AG04450 (cell line): ENCODE results near the gene PLA2G4A. TPM values are rescaled to one million over a fixed set of nuclear protein-coding genes. Genes with fewer than 3 reads are reported as not detected.

Experiments
- CTCF ChIA-PET: fragments of 300-600, 350-600 bp; formaldehyde crosslinking; extraction: SDS; loops from one replicate; lab custom pipeline; 2022; ENCODE audit warnings: antibody characterized with exemption, inconsistent platforms; lab: Charles Lee
- POLR2A ChIA-PET: fragments of 350-600 bp; formaldehyde crosslinking; extraction: SDS; loops from one replicate; lab custom pipeline; 2021; ENCODE audit warnings: antibody characterized with exemption, inconsistent platforms; lab: Yijun Ruan, JAX
- DNase-seq: peaks from one replicate; pipeline ENCODE4 v3.0.0-alpha.2; 2011; ENCODE audit warnings: low read depth, low spot score
- H3K27ac ChIP-seq: one replicate; pipeline ENCODE4 v1.5.1; 2012; ENCODE audit warnings: low read depth, low read length, control low read depth
- H3K27me3 ChIP-seq: one replicate; pipeline ENCODE4 v1.6.0; 2012; ENCODE audit warnings: low read length; ENCODE audit not compliant: control insufficient read depth, insufficient read depth
- H3K4me3 ChIP-seq: 2 replicates; pipeline ENCODE4 v1.5.1; 2011; ENCODE audit warnings: mild to moderate bottlenecking, low read depth, low read length, control low read depth
- H3K9me3 ChIP-seq: 2 replicates; pipeline ENCODE4 v1.5.1; 2012; ENCODE audit warnings: low read length; ENCODE audit not compliant: control insufficient read depth, insufficient read depth
- polyA plus RNA-seq: library from polyadenylated mRNA; depleted of rRNA; stranded (reverse); fragments of >200 nt; gene quantifications from 2 replicates; pipeline ENCODE4 v1.2.3, GENCODE V29; 2011
- TF ChIP-seq, protein P1 (sequence below): IDR thresholded peaks from 2 replicates; pipeline ENCODE4 v1.5.1; 2011; ENCODE audit warnings: low read depth, low read length, control low read depth, inconsistent platforms

Gene PLA2G4A
- polyA plus RNA-seq, 1 experiment: 5.5 TPM

DNA sequence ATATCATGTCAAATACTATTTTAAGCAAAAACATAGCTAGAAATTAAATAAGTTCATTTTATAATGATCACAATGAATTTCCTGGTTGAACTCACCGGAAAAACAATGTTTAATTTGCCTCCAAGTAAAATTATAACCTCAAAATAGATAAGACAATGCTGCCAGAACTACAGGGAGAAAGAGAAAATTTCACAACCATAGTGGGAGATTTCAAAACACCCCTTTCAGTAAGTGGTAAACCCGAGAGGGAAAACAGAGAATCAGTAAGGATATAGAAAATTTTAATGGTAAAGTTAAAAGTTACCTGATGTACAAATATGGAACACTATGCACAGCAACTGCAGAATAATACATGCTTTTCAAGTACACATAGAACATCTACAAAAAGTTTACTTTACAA, 43.2 kb upstream of the PLA2G4A start:
- TF ChIP-seq, protein P1, sequence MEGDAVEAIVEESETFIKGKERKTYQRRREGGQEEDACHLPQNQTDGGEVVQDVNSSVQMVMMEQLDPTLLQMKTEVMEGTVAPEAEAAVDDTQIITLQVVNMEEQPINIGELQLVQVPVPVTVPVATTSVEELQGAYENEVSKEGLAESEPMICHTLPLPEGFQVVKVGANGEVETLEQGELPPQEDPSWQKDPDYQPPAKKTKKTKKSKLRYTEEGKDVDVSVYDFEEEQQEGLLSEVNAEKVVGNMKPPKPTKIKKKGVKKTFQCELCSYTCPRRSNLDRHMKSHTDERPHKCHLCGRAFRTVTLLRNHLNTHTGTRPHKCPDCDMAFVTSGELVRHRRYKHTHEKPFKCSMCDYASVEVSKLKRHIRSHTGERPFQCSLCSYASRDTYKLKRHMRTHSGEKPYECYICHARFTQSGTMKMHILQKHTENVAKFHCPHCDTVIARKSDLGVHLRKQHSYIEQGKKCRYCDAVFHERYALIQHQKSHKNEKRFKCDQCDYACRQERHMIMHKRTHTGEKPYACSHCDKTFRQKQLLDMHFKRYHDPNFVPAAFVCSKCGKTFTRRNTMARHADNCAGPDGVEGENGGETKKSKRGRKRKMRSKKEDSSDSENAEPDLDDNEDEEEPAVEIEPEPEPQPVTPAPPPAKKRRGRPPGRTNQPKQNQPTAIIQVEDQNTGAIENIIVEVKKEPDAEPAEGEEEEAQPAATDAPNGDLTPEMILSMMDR: no peak
- H3K27me3 ChIP-seq: no peaks in the 10 kb centered on the region
- no peaks in the 10 kb centered on the region for H3K9me3 ChIP-seq
- CTCF ChIA-PET: no interaction called here
- no peak overlapping the region for H3K27ac ChIP-seq
- no peak overlapping the region for H3K4me3 ChIP-seq
- no peak for DNase-seq
- POLR2A ChIA-PET: no interaction called here

DNA sequence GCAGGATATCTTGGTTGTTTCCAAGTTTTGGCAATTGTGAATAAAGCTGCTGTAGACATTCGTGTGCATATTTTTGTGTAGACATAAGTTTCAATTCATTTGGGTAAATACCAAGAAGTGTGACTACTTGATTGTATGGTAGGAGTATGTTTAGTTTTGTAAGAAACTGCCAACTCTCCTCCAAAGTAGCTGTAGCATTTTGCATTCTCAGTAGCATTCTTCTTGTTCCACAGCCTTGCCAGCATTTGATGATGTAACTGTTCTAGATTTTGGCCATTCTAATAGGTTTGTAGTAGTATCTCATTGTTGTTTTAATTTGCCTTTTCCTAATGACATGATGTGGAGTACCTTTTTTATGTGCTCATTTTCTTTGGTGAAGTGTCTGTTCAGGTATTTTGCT, 38.6 kb upstream of the PLA2G4A start:
- Histone ChIP-seq H3K27me3 (no peaks in the 10 kb centered on the region), H3K9me3 (no peaks in the 10 kb centered on the region), H3K27ac (no peak overlapping the region), H3K4me3 (no peak overlapping the region)
- DNase-seq: no peak
- POLR2A ChIA-PET: no interaction called here
- CTCF ChIA-PET: no interaction called here
- TF ChIP-seq, protein P1: no peak

DNA sequence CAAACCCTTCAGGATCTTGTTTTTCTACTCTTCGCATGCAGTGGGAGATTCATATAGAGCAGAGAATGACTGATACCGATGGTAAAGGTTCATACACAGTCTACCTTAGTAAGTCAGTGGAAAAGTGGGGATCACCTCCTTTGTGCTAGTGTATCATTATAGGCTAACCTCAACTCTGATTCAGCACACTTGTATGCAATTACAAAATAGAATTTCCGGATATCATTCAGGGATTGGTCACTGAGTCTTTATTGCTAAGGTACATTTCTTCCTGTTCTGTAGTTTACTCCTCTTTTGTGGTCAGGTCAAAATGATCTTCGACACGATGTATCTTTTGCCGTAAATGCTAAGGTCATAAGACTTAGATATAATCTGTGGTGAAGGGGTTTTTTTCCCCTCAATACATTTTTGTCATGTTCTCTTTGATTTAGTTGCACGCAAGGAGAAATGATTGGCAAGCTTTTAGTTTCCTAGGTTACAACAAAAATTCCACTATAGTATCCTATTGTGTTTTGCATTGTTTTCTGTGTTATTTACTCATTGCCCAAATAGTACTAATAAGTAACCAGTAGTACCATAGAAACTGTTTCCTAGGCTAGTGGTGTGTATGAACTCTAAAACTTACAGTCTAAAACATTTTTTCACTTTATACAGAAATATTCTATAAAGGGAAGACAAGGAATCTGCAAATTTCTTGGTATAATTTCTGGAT, 35.7 kb upstream of the PLA2G4A start:
- Histone ChIP-seq H3K27ac (no peak overlapping the region), H3K4me3 (no peak overlapping the region), H3K9me3 (no peaks in the 10 kb centered on the region), H3K27me3 (no peaks in the 10 kb centered on the region)
- ChIA-PET POLR2A (no interaction called here), CTCF (no interaction called here)
- TF ChIP-seq, protein P1: no peak
- DNase-seq: no peak

DNA sequence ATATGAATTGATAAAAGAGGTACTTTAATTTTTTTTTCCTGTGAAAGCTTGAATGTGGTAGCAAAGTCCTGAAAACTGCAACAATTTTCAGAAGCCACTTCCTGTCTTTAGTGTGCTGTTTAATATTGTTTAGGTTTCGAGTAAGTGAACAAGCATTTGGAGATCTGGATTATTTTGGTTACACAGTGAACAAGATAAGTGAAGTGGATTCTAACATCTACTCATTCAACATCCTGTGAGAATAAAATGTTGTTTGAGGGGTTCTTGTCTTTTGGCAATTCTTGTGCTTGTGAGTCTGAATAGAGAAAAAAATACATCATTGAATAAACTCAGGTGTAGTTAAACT, 35.2 kb upstream of the PLA2G4A start:
- POLR2A ChIA-PET: no interaction called here
- Histone ChIP-seq H3K27me3 (no peaks in the 10 kb centered on the region), H3K27ac (no peak overlapping the region), H3K9me3 (no peaks in the 10 kb centered on the region), H3K4me3 (no peak overlapping the region)
- no peak for DNase-seq
- TF ChIP-seq, protein P1: no peak
- CTCF ChIA-PET: no interaction called here

DNA sequence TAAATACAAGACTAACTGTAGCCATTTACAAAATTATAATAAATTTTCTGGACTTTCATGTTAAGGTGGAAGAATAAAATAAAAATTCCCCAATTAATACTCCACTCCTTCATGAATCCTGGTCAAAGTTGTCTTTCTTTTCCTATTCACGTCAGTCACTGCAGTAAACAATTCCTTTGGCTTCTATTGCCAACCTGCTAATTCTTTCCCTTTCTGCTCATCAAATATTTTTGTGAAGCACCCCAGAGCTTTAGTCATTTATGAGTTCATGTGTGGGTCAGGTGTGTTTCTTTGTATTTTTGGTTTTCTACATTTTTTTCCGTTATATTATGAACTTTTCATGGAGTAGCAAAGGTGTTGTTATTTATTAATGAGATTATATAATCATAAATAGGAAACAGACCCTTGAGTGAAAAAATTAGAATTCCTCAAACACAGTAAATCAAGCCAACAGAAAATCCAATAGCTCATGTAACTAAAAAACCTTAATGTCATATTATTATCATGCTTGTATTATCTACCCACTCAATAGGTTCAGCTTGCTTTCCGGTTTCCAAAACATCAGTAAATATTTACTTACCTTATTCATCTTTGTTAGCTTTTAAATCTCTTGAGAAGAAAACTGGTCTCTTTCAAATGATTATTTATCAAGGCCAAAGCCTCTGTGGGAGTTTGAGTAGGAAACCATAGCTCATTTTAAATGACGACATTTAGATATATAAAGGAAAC, 29.6 kb upstream of the PLA2G4A start:
- ChIA-PET POLR2A (no interaction called here), CTCF (no interaction called here)
- Histone ChIP-seq H3K4me3 (no peak overlapping the region), H3K27me3 (no peaks in the 10 kb centered on the region), H3K27ac (no peak overlapping the region), H3K9me3 (no peaks in the 10 kb centered on the region)
- DNase-seq: no peak
- TF ChIP-seq, protein P1: no peak
